K562 (cell line): ENCODE measurements around the gene DVL2. TPM values are rescaled to one million over a fixed set of nuclear protein-coding genes. Genes with fewer than 3 reads are reported as not detected.
A peak's percentile ranks its signal among the peaks of the same experiment; 100 is the strongest.

ENCODE experiments used
- ARNT ChIP-seq, 2 experiments: fragments of 450-650 bp; IDR thresholded peaks; 2 replicates each; pipeline ENCODE4 v1.6.1; 2016; ENCODE audit warnings: mild to moderate bottlenecking in 1 of 2
- BCL6 ChIP-seq: fragments of 250-450 bp; sonication (Bioruptor Pico); IDR thresholded peaks from 2 replicates; pipeline ENCODE4 v1.4.0; 2020
- CBFA2T3 ChIP-seq: fragments of 450-650 bp; IDR thresholded peaks from 2 replicates; pipeline ENCODE4 v1.6.1; 2017
- CEBPB ChIP-seq: fragments of 450-650 bp; IDR thresholded peaks from 2 replicates; pipeline ENCODE4 v1.6.1; 2016; ENCODE audit warnings: missing genetic modification characterization, missing compliant biosample characterization
- COPS2 ChIP-seq: fragments of 450-650 bp; conservative IDR thresholded peaks from 2 replicates; pipeline ENCODE4 v1.6.1; 2016; ENCODE audit warnings: mild to moderate bottlenecking, moderate library complexity
- EGR1 ChIP-seq: fragments of 450-650 bp; conservative IDR thresholded peaks from 2 replicates; pipeline ENCODE4 v1.6.1; 2017; ENCODE audit warnings: mild to moderate bottlenecking
- GABPA ChIP-seq: fragments of 200-800 bp; sonication (Bioruptor generic); conservative IDR thresholded peaks from 2 replicates; pipeline ENCODE4 v1.6.1; 2016; ENCODE audit warnings: low read depth, missing genetic modification characterization, missing compliant biosample characterization
- GTF2F1 ChIP-seq: IDR thresholded peaks from 2 replicates; pipeline ENCODE4 v1.6.1; 2011; ENCODE audit warnings: low read depth, low read length, improper control_type of control experiment
- HEY1 ChIP-seq: fragments of 250-450 bp; sonication (Bioruptor Pico); IDR thresholded peaks from 2 replicates; pipeline ENCODE4 v1.5.0; 2020; ENCODE audit warnings: mild to moderate bottlenecking, moderate library complexity, borderline replicate concordance
- HNRNPLL ChIP-seq: fragments of 200-400 bp; formaldehyde crosslinking; IDR thresholded peaks from 2 replicates; pipeline ENCODE4 v1.6.1; 2017; ENCODE audit warnings: low read length, low read depth, mild to moderate bottlenecking; ENCODE audit not compliant: poor library complexity, severe bottlenecking
- JUN ChIP-seq, 2 experiments: sonication (generic) in 1 of 2; formaldehyde crosslinking in 1 of 2; IDR thresholded peaks; 2 replicates each; pipeline versions ENCODE4 v1.6.1 to v1.8.0; 2012 to 2022; ENCODE audit warnings: borderline replicate concordance in 2 of 2, mild to moderate bottlenecking in 2 of 2, improper control_type of control experiment in 1 of 2, low read depth in 1 of 2, low read length in 1 of 2, missing genetic modification reagents in 1 of 2
- KDM2B ChIP-seq: fragments of 250-450 bp; sonication (Bioruptor Pico); IDR thresholded peaks from 2 replicates; pipeline ENCODE4 v1.8.0; 2021; ENCODE audit warnings: mild to moderate bottlenecking, moderate library complexity
- KLF10 ChIP-seq: fragments of 250-450 bp; sonication (Bioruptor Pico); IDR thresholded peaks from 2 replicates; pipeline ENCODE4 v1.6.1; 2021; ENCODE audit warnings: matching md5 sums
- MAFG ChIP-seq: fragments of 450-650 bp; conservative IDR thresholded peaks from 2 replicates; pipeline ENCODE4 v1.6.1; 2016; ENCODE audit warnings: missing genetic modification characterization, missing compliant biosample characterization
- PRPF4 ChIP-seq: fragments of 200-400 bp; formaldehyde crosslinking; IDR thresholded peaks from one replicate; pipeline ENCODE4 v1.6.1; 2017; ENCODE audit warnings: low read length, low read depth, mild to moderate bottlenecking; ENCODE audit not compliant: insufficient read depth, poor library complexity, severe bottlenecking
- RFX7 ChIP-seq: fragments of 250-450 bp; sonication (Bioruptor Pico); IDR thresholded peaks from 2 replicates; pipeline ENCODE4 v1.5.1; 2021; ENCODE audit warnings: mild to moderate bottlenecking
- SAFB ChIP-seq: fragments of 200-400 bp; formaldehyde crosslinking; IDR thresholded peaks from 2 replicates; pipeline ENCODE4 v1.6.1; 2017; ENCODE audit warnings: low read depth, low read length, borderline replicate concordance
- ZKSCAN3 ChIP-seq: fragments of 250-450 bp; sonication (Bioruptor Pico); IDR thresholded peaks from 2 replicates; pipeline ENCODE4 v1.4.0; 2020
- ZNF41 ChIP-seq: fragments of 250-450 bp; sonication (Bioruptor Pico); conservative IDR thresholded peaks from 2 replicates; pipeline ENCODE4 v1.4.0; 2020; ENCODE audit warnings: mild to moderate bottlenecking
- ZNF551 ChIP-seq: fragments of 250-450 bp; sonication (Bioruptor Pico); IDR thresholded peaks from 2 replicates; pipeline ENCODE4 v1.5.0; 2021; ENCODE audit warnings: mild to moderate bottlenecking, moderate library complexity
- ZNF584 ChIP-seq: fragments of 200-800 bp; sonication (Bioruptor generic); IDR thresholded peaks from 2 replicates; pipeline ENCODE4 v1.6.1; 2016; ENCODE audit warnings: low read depth, mild to moderate bottlenecking, missing genetic modification characterization, missing compliant biosample characterization
- ZNF707 ChIP-seq: fragments of 250-450 bp; sonication (Bioruptor Pico); conservative IDR thresholded peaks from 2 replicates; pipeline ENCODE4 v1.8.0; 2022; ENCODE audit warnings: inconsistent platforms, mild to moderate bottlenecking, moderate library complexity
- polyA plus RNA-seq, 8 experiments: library from polyadenylated mRNA; depleted of rRNA in 4 of 8; stranded (reverse) in 5 of 8; unstranded in 3 of 8; fragments of >200 nt; fragmentation: Nextera tagmentation in 2 of 8; fragmentation: Illumina TruSeq in 1 of 8; extraction: Ambion mirVana in 2 of 8; extraction: Trizol in 1 of 8; gene quantifications; 2 replicates each; pipeline versions ENCODE4 v1.2.1 to v1.2.3, GENCODE V29; 2011 to 2014; ENCODE audit warnings: inconsistent platforms in 1 of 8, missing spikeins in 1 of 8
- total RNA-seq, 7 experiments: library from RNA; depleted of rRNA in 6 of 7; stranded (reverse); fragments of >200 nt in 6 of 7; fragmentation: Illumina TruSeq in 2 of 7; extraction: Trizol in 2 of 7; gene quantifications; 2 replicates each; pipeline versions ENCODE4 v1.2.1 to v1.2.3, GENCODE V29; 2011 to 2021; ENCODE audit warnings: low replicate concordance in 1 of 7
- TF ChIP-seq, protein P1 (sequence below), 2 experiments: fragments of 450-650 bp; IDR thresholded peaks; 2 replicates each; pipeline ENCODE4 v1.6.1; 2016
- TF ChIP-seq, protein P2 (sequence below), 2 experiments: IDR thresholded peaks in 1 of 2; conservative IDR thresholded peaks in 1 of 2; 2 replicates each; pipeline ENCODE4 v1.6.1; 2016; ENCODE audit warnings: low read depth in 2 of 2, mild to moderate bottlenecking in 1 of 2, missing compliant biosample characterization in 1 of 2, missing genetic modification characterization in 1 of 2, moderate library complexity in 1 of 2
- TF ChIP-seq, protein P3 (sequence below), 2 experiments: fragments of 450-650 bp in 1 of 2; sonication (generic) in 1 of 2; formaldehyde crosslinking in 1 of 2; IDR thresholded peaks in 1 of 2; conservative IDR thresholded peaks in 1 of 2; 2 replicates each; pipeline versions ENCODE4 v1.6.1 to v1.8.1; 2016 to 2023; ENCODE audit warnings: mild to moderate bottlenecking in 2 of 2, moderate library complexity in 2 of 2, inconsistent platforms in 1 of 2, missing genetic modification reagents in 1 of 2

DVL2 gene
- total and polyA plus RNA-seq, 9 of the 15 experiments (the other 6 are each of a cell fraction or from before 2014, with no cell fraction given) = 1.3 to 49.5 (median 24.3) TPM

DNA sequence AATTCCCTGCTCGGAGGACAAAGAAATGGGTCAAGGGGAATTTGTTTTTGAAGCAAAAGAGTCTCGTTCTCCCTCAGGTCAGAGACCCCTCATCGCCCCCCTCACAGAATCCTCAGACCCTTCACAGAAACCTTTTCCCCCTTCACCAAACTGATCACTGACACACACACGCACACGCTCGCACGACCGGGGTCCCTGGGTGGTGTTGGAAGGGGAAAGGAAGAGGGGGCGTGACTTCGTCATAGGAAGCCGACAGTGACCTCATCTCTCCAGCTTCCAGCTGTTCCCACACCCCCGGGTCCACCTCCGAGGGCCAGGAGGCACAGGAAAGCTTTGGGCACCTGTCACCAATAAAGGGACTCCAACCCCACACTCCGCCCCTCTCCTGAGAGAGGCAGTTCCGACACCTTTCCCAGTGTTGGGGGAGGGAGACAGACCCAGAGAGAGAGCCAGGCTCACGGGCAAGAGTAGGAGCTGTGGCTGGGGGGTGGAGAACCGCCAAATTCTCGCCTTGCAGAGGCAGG lies 56.3 kb downstream of the DVL2 start (continued):
- TF ChIP-seq, protein P1, sequence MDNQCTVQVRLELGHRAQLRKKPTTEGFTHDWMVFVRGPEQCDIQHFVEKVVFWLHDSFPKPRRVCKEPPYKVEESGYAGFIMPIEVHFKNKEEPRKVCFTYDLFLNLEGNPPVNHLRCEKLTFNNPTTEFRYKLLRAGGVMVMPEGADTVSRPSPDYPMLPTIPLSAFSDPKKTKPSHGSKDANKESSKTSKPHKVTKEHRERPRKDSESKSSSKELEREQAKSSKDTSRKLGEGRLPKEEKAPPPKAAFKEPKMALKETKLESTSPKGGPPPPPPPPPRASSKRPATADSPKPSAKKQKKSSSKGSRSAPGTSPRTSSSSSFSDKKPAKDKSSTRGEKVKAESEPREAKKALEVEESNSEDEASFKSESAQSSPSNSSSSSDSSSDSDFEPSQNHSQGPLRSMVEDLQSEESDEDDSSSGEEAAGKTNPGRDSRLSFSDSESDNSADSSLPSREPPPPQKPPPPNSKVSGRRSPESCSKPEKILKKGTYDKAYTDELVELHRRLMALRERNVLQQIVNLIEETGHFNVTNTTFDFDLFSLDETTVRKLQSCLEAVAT (IDR thresholded peaks at IDR 0.05) = no peak
- TF ChIP-seq ZNF707 (CRISPR knock-in tag) = no peak
- TF ChIP-seq COPS2 = no peak
- TF ChIP-seq ARNT (IDR thresholded peaks at IDR 0.05) = no peak
- TF ChIP-seq ZNF551 (CRISPR knock-in tag) = no peak
- TF ChIP-seq CBFA2T3 = no peak
- TF ChIP-seq ZKSCAN3 (CRISPR knock-in tag) = no peak
- no peak for TF ChIP-seq SAFB
- TF ChIP-seq BCL6 = no peak
- TF ChIP-seq KLF10 (CRISPR knock-in tag) = no peak
- TF ChIP-seq HEY1 (CRISPR knock-in tag) = no peak
- no peak for TF ChIP-seq ZNF41
- TF ChIP-seq HNRNPLL = no peak
- TF ChIP-seq PRPF4 = no peak
- TF ChIP-seq, protein P2, sequence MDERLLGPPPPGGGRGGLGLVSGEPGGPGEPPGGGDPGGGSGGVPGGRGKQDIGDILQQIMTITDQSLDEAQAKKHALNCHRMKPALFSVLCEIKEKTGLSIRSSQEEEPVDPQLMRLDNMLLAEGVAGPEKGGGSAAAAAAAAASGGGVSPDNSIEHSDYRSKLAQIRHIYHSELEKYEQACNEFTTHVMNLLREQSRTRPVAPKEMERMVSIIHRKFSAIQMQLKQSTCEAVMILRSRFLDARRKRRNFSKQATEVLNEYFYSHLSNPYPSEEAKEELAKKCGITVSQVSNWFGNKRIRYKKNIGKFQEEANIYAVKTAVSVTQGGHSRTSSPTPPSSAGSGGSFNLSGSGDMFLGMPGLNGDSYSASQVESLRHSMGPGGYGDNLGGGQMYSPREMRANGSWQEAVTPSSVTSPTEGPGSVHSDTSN (CRISPR knock-in tag; IDR thresholded peaks at IDR 0.05; ENCODE audit: low read depth) = no peak
- TF ChIP-seq, protein P2 (tag; conservative IDR thresholded peaks at IDR 0.05; ENCODE audit: low read depth) = no peak
- TF ChIP-seq MAFG (tag) = no peak
- TF ChIP-seq RFX7 (CRISPR knock-in tag) = no peak
- TF ChIP-seq JUN (IDR thresholded peaks at IDR 0.05; ENCODE audit: borderline replicate concordance, low read depth, low read length) = 0 out of 2 replicates have a peak, but pooled peaks have one; percentile 8
- TF ChIP-seq JUN (CRISPR knock-in tag; IDR thresholded peaks at IDR 0.05; ENCODE audit: borderline replicate concordance) = no peak
- no peak for TF ChIP-seq ZNF584 (CRISPR knock-in tag)
- no peak for TF ChIP-seq CEBPB (tag)
- peak; percentile 76 for TF ChIP-seq EGR1
- no peak for TF ChIP-seq KDM2B
- TF ChIP-seq GABPA (tag) = no peak
- TF ChIP-seq, protein P3, sequence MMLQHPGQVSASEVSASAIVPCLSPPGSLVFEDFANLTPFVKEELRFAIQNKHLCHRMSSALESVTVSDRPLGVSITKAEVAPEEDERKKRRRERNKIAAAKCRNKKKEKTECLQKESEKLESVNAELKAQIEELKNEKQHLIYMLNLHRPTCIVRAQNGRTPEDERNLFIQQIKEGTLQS (IDR thresholded peaks at IDR 0.05) = peak; percentile 72
- TF ChIP-seq, protein P3 (CRISPR knock-in tag; conservative IDR thresholded peaks at IDR 0.05) = no peak
- TF ChIP-seq GTF2F1 = no peak
